KOPT-K1 (cell line): ENCODE data around the gene HLA-DRA.
"Not testable (repeated sequence)": the region's sequence is repeated elsewhere in the genome, so short reads cannot be mapped to it uniquely, and the experiment has no call there.

ENCODE experiments used
- H3K27ac ChIP-seq: fragments of 200-600 bp; sonication (generic); 2 replicates; pipeline ENCODE4 v1.5.1; 2016; ENCODE audit warnings: antibody characterized with exemption, mild to moderate bottlenecking, low read depth, low read length; ENCODE audit not compliant: poor library complexity, severe bottlenecking
- H3K36me3 ChIP-seq: fragments of 200-600 bp; sonication (generic); 2 replicates; pipeline ENCODE4 v1.5.1; 2017; ENCODE audit warnings: antibody characterized with exemption, mild to moderate bottlenecking, low read length, moderate library complexity; ENCODE audit not compliant: insufficient read depth
- H3K9me3 ChIP-seq: fragments of 200-600 bp; sonication (generic); 2 replicates; pipeline ENCODE4 v1.5.1; 2017; ENCODE audit warnings: antibody characterized with exemption, low read length, mild to moderate bottlenecking; ENCODE audit not compliant: insufficient read depth, poor library complexity, severe bottlenecking

Gene HLA-DRA

GRCh38 chr6:32445321-32445854 lies 5.7 kb downstream of the HLA-DRA start:
- Histone ChIP-seq H3K36me3 (no peaks in the 10 kb centered on the region), H3K9me3 (no peaks in the 10 kb centered on the region)

GRCh38 chr6:32447932-32448331 lies 8.2 kb downstream of the HLA-DRA start:
- no peaks in the 10 kb centered on the region for H3K36me3 ChIP-seq
- H3K27ac ChIP-seq = no peak overlapping the region
- peaks cover 1% of the 10 kb centered on the region for H3K9me3 ChIP-seq

More at GRCh38 chr6:32445321-32445854, 5.7 kb downstream of the HLA-DRA start:
- no peak overlapping the region for H3K27ac ChIP-seq

GRCh38 chr6:32449088-32449736 lies 9.5 kb downstream of the HLA-DRA start:
- H3K27ac ChIP-seq = no peak overlapping the region
- peaks cover 14% of the 10 kb centered on the region for H3K9me3 ChIP-seq
- no peaks in the 10 kb centered on the region for H3K36me3 ChIP-seq

GRCh38 chr6:32457054-32457453 lies 17.4 kb downstream of the HLA-DRA start:
- H3K27ac ChIP-seq = no peak overlapping the region
- H3K9me3 ChIP-seq = peaks cover 16% of the 10 kb centered on the region
- no peaks in the 10 kb centered on the region for H3K36me3 ChIP-seq

GRCh38 chr6:32459781-32460424 lies 20.2 kb downstream of the HLA-DRA start:
- H3K36me3 ChIP-seq = no peaks in the 10 kb centered on the region
- peaks cover 2% of the 10 kb centered on the region for H3K9me3 ChIP-seq
- H3K27ac ChIP-seq = no peak overlapping the region

GRCh38 chr6:32460528-32460927 lies 20.8 kb downstream of the HLA-DRA start:
- Histone ChIP-seq H3K9me3 (peaks cover 5% of the 10 kb centered on the region), H3K36me3 (no peaks in the 10 kb centered on the region), H3K27ac (no peak overlapping the region)

GRCh38 chr6:32461493-32461892 lies 21.8 kb downstream of the HLA-DRA start:
- Histone ChIP-seq H3K9me3 (peaks cover 10% of the 10 kb centered on the region), H3K27ac (no peak overlapping the region), H3K36me3 (no peaks in the 10 kb centered on the region)

- Histone ChIP-seq H3K9me3 (peaks cover 13% of the 10 kb centered on the region), H3K27ac (no peak overlapping the region), H3K36me3 (no peaks in the 10 kb centered on the region)
Measured at GRCh38 chr6:32462609-32463008, 22.9 kb downstream of the HLA-DRA start.

GRCh38 chr6:32467743-32468503 lies 28.2 kb downstream of the HLA-DRA start:
- peaks cover 13% of the 10 kb centered on the region for H3K9me3 ChIP-seq
- H3K36me3 ChIP-seq, H3K27ac ChIP-seq: not testable (repeated sequence)

- Histone ChIP-seq H3K9me3 (no peaks in the 10 kb centered on the region), H3K36me3 (no peaks in the 10 kb centered on the region), H3K27ac (no peak overlapping the region)
Measured at GRCh38 chr6:32472781-32473375, 33.2 kb downstream of the HLA-DRA start.

- not testable (repeated sequence) for H3K27ac ChIP-seq, H3K9me3 ChIP-seq, H3K36me3 ChIP-seq
Measured at GRCh38 chr6:32473376-32474348, 34.0 kb downstream of the HLA-DRA start.

- Histone ChIP-seq H3K9me3 (no peaks in the 10 kb centered on the region), H3K27ac (no peak overlapping the region), H3K36me3 (no peaks in the 10 kb centered on the region)
Measured at GRCh38 chr6:32475392-32476206, 35.9 kb downstream of the HLA-DRA start.

- Histone ChIP-seq H3K27ac (no peak overlapping the region), H3K36me3 (no peaks in the 10 kb centered on the region), H3K9me3 (no peaks in the 10 kb centered on the region)
Measured at GRCh38 chr6:32483968-32484613, 44.4 kb downstream of the HLA-DRA start.
